A673 (cell line): ENCODE measurements around the gene SIVA1.

ENCODE experiments used
- CTCF ChIP-seq: fragments of 300-800, 200-600 bp; sonication (generic); conservative IDR thresholded peaks from 2 replicates; pipeline ENCODE4 v1.5.1; 2017; ENCODE audit warnings: low read depth, mild to moderate bottlenecking, antibody characterized with exemption, low read length, moderate library complexity, mixed read lengths
- EZH2 ChIP-seq: fragments of 200-600 bp; sonication (generic); IDR thresholded peaks from 2 replicates; pipeline ENCODE4 v1.6.1; 2017; ENCODE audit warnings: borderline replicate concordance, low read depth, mild to moderate bottlenecking, mixed read lengths, antibody characterized with exemption, low read length; ENCODE audit not compliant: poor library complexity, severe bottlenecking

DNA sequence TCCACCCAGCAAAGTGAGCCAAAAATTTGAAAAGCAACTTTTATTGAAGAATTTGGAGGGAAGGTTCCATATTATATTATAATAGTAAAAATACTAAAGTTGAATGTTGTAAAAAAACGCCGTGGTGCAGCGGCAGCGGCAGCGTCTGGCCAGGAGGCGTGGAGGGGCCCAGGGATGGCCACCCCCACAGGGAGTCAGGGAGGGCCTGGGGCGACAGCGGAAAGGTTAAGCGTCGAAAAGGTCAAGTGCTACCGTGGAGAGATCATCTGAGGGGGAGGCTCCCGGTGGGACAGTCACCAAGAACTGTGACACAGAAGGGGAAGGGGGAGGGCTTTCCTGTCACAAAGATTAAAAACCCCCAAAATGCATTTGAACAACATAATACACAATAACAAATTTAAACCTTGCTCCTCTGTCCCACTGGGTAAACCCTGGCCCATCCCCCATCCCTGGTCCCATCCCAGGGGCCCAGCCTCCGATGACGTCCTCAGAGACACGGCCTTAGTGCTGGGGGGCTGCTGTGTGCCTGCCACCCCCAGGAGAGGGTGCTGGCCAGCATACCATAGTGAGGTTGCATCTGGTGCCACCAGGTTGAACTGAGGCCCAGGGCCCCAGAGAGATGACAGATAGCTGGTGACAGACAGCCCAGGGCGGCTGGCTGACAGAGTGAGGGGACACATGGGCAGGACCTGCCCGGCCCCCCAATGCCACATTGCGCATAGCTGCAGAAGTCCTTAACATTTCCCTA, 16.6 kb downstream of the SIVA1 start:
- TF ChIP-seq CTCF (no peak), EZH2 (no peak)
